ENCODE measurements around the gene CHKB.
A peak's percentile ranks its signal among the peaks of the same experiment; 100 is the strongest.
"Not testable (repeated sequence)": the region's sequence is repeated elsewhere in the genome, so short reads cannot be mapped to it uniquely, and the experiment has no call there.

The CHKB gene

DNA sequence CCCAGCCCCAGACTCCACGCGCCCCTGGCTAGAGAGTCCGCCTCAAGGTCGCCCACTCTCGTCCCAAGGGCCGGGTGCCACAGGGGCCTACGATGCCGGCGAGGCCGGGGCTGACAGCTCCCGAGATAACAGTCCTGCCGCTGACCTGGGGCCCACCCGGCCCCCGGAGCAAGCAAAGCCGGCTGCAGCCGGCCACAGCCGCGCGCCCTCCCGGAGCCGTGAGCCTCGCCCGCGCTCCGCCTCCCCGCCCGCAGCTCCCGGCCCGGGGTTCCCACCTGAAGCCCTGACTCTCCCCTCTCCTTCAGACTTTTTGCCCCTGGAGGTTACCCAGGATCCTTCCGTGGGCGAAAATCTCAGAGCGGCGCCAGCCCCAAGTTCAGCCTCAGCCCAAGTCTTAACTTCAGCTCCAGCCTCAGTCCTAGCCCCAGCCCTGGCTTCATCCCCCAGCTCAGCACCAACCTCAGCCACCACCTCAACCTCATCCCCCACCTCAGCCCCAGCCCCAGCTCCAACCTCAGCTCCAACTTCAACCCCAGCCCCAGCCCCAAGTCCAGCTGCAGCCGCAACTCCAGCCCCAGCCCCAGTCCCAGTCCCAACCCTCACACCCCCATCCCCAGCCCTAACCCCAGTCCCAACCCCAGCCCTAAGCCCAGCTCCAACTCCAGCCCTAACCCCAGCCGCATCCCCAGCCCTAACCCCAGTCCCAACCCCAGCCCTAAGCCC is 35.2 kb downstream of the CHKB start:
- TF ChIP-seq, protein P1, sequence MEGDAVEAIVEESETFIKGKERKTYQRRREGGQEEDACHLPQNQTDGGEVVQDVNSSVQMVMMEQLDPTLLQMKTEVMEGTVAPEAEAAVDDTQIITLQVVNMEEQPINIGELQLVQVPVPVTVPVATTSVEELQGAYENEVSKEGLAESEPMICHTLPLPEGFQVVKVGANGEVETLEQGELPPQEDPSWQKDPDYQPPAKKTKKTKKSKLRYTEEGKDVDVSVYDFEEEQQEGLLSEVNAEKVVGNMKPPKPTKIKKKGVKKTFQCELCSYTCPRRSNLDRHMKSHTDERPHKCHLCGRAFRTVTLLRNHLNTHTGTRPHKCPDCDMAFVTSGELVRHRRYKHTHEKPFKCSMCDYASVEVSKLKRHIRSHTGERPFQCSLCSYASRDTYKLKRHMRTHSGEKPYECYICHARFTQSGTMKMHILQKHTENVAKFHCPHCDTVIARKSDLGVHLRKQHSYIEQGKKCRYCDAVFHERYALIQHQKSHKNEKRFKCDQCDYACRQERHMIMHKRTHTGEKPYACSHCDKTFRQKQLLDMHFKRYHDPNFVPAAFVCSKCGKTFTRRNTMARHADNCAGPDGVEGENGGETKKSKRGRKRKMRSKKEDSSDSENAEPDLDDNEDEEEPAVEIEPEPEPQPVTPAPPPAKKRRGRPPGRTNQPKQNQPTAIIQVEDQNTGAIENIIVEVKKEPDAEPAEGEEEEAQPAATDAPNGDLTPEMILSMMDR (IDR thresholded peaks at IDR 0.05; ENCODE audit: insufficient read depth, missing control alignments), result no peak
- FAIRE-seq, result no peak
- no peak for DNase-seq (ENCODE audit: insufficient read length, low spot score)

- DNase-seq (ENCODE audit: insufficient read length, low spot score) (no peak), FAIRE-seq (no peak)
- TF ChIP-seq, protein P1 (IDR thresholded peaks at IDR 0.05; ENCODE audit: insufficient read depth, missing control alignments), result no peak
Observed at GRCh38 chr22:50546326-50547262, 36.1 kb downstream of the CHKB start.

- no peak for DNase-seq (ENCODE audit: insufficient read length, low spot score)
- FAIRE-seq, result no peak
- TF ChIP-seq, protein P1 (IDR thresholded peaks at IDR 0.05; ENCODE audit: insufficient read depth, missing control alignments), result no peak
Observed at GRCh38 chr22:50545522-50546325, 36.9 kb downstream of the CHKB start, which contains the start of gene KLHDC7B. TSS of gene KLHDC7B (plus strand) at chr22:50545899. CDS start at chr22:50546244, 345 bp downstream.

GRCh38 chr22:50544746-50545253 is 37.8 kb downstream of the CHKB start:
- TF ChIP-seq, protein P1 (IDR thresholded peaks at IDR 0.05; ENCODE audit: insufficient read depth, missing control alignments), result no peak
- DNase-seq (ENCODE audit: insufficient read length, low spot score) (no peak), FAIRE-seq (no peak)

DNA sequence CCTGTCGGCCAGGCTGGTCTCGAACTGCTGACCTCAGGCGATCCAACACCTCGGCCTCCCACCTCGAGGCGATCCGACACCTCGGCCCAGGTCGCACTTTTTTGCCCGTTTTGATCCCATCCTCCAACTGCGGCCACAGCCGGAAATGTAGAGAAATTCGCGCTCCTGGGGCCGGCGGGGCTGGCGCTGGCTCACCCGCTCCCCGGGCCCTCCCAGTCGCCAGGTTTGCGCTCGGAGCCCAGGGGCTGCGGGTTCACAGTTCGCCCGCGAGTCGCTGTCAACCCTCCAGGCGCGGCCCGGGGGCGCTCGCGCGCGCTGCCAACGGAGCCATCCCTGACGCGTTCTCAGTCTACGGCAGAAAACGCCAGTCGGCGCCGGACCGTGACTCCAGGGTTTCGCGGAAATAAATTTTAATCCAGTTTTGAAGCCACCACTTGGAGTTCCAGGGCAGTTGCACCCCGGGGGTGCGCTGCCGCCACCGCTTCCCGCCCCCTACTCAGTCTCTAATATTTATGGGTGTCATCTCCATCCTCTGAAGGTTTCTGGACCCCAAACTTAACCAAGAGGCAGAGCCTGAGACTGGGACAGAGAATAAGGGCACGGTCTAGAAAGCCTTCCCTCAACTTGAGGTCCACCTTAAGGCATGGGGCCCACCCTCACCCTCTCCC is 38.4 kb downstream of the CHKB start:
- TF ChIP-seq, protein P1 (IDR thresholded peaks at IDR 0.05; ENCODE audit: insufficient read depth, missing control alignments), result peak; percentile 45
- FAIRE-seq, result no peak
- no peak for DNase-seq (ENCODE audit: insufficient read length, low spot score)

GRCh38 chr22:50542416-50542927 is 40.2 kb downstream of the CHKB start:
- FAIRE-seq (no peak), DNase-seq (ENCODE audit: insufficient read length, low spot score) (no peak)
- TF ChIP-seq, protein P1 (IDR thresholded peaks at IDR 0.05; ENCODE audit: insufficient read depth, missing control alignments), result no peak

GRCh38 chr22:50541667-50542026 is 41.0 kb downstream of the CHKB start:
- DNase-seq (ENCODE audit: insufficient read length, low spot score); FAIRE-seq: not testable (repeated sequence)
